GM21526 (cell line): ENCODE results near the gene CCDC12.

ENCODE experiments used
- ATAC-seq: cut with Tn5 transposase; IDR thresholded peaks from one replicate; pipeline ENCODE4 v1.9.1; 2021; ENCODE audit warnings: moderate library complexity; ENCODE audit not compliant: unreplicated experiment, low FRiP score

The CCDC12 gene

DNA sequence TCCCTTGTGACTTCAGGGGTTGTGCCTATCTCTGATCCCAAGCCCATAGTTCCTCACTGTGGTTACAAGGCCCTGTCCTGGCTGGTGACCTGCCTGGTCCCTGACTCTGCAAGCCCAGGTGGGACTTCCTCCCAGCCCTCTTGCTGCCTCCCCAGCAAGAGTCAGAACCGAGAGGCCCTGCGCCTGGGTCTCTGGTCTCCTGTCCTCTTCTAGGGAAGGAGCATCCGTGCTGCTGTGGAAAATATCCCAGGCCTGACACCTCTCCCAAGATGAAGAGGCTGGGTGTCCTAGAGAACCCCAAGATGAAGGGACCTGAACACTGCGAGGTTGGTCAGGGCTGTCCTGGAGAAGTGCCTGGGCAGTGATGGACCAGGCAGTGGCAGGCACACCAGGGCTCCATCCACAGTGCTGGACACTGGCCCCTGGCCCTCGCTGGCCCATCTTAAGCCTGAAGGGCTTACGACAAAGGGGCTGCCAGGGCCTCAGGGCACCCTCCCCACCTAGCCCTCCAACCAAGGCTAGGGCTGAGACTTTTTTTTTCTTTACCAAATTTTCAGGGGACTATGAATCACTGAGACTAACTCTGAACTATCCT is 66.3 kb downstream of the CCDC12 start:
- no peak for ATAC-seq

DNA sequence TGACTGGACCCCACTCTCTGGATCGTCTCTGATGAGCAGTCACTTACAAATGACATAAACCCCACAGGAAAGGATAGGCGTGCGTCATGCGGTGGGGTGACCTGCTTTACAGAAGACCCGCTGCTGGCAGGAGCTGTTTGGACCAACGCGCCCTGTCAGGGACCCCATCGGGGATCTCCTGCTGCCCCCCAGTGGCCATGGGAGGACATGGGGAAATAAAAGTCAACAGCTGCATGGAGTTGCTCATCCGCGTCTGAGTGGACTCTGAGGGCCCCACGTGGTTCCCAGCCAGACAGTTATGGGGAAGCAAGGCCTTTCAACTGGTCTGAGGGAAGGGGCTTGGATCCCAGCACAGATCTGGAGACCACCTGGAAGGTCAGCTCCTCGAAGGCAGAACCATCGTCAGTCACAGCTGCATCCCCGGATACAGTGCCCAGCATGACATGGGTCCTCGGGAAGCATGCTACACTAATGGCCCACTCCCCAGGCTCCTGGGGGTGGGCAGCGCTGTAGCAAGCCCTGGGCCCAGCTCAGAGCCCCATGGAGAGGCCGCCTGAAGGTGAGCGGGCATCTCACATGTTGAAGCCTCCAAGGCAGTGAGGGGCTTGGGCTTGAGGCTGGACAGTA is 66.9 kb downstream of the CCDC12 start:
- no peak for ATAC-seq

DNA sequence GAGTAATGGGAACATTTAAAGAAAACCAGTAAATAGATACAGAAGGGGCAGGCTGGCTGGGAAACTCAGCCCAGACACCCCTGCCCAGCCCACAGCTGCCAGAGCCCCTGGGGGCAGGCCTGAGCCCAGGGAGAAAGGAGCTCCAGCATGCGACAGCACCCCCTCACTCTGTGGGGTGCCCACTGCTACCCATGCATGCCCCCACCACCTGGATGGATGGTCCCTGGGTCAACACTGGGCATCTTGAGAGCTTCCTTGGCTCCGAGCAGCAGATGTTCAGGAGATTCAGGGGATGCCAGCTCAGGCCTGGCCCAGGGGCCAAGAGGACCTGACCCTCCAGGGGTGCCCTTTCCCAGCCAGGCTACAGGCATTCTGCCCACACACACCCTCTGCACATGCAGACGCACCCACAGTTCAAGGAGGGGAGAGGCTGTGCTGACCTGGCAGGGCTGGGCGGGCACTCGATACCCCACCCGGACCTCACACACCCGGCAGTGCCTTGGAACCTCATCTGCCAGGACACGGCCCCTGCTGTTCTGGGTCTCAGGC is 67.5 kb downstream of the CCDC12 start:
- ATAC-seq = no peak

DNA sequence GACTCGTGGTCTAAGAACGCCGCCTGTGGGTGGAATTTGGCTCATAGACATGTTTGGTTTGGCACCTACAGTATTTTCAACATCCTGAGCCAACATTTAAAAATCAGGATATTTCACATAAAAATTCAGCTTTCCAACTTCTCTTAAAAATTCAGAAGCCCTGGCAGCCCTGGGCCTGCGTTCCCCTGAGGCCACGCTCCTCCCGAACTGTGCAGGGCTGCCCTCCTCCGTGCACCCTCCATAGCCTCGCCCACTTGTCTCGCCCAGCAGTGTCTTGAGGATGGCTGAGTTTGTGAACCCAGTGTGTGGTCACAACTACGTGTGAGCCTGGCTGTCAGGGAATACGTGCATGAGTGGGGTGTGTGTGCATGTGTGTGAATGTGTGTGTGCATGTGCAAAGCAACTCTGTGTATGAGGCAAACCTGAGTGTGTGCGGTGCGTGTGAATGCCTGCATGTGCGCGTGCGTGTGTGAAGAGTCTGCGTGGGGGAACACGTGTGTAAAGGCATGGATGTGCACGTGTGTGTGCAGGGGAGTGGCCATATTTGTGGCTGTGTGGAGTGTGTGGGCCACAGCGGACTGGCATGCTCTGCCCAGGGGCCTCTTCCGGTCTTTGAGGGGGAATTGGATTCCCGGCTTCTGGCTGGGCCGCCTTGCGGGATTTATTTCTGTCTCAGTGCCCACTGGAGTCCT is 68.1 kb downstream of the CCDC12 start:
- ATAC-seq = no peak

DNA sequence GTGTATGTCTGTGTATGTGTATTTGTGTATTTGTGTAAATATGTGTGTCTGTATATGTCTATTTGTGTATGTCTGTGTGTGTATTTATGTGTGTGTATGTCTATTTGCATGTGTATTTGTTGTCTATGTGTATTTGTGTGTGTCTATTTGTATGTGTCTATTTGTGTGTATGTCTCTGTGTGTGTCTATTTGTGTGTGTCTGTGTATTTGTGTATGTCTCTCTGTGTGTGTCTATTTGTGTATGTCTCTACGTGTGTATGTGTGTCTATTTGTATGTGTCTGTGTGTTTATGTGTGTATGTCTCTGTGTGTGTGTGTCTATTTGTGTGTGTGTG is 68.6 kb downstream of the CCDC12 start:
- no peak for ATAC-seq

DNA sequence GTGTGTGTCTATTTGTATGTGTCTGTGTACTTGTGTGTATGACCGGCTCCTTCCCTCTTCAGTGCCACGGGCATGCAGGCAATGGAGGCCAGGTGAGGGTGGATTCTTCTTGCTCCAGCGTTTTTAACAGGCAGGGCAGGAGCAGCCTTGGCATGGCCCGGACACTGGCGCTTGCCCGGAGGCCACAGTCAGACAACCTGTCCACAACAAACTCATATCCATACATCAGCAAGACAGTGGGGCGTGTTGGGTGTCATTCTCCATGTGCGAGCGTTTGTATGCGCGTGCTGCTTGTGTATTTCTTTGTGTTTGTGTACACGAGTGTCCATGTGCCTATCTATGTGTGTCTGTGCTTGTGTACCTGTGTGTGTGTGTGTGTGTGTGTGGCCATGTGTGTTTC is 69.3 kb downstream of the CCDC12 start:
- no peak for ATAC-seq

DNA sequence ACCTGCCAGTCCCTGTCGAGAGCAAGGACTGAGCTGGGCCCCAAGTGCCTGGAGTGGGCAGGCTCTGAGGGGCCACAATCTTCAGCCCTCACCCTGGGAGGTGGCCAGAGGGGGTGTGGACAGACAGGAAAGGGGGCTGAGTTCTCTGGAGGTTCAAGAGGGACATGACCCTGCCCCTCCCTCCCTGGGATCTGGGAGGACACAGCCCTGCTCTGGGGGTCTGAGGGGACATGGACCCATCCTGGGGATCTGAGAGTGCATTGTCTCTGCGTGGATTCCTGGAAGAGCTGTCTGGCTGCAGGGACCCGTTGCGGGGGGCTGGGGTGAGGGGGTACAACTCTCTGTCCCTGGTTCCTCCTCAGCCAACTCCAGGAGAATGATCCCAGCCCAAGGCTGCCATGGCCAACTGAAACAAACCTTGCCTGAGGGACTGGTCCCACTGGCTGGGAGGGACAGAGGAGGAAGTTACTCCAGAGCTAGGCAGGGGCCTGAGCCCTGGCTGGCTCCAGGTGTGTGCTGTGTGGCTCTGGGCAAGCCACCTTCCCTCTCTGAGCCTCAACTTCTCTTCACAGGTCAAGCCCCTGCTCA is 70.0 kb downstream of the CCDC12 start:
- ATAC-seq = no peak

DNA sequence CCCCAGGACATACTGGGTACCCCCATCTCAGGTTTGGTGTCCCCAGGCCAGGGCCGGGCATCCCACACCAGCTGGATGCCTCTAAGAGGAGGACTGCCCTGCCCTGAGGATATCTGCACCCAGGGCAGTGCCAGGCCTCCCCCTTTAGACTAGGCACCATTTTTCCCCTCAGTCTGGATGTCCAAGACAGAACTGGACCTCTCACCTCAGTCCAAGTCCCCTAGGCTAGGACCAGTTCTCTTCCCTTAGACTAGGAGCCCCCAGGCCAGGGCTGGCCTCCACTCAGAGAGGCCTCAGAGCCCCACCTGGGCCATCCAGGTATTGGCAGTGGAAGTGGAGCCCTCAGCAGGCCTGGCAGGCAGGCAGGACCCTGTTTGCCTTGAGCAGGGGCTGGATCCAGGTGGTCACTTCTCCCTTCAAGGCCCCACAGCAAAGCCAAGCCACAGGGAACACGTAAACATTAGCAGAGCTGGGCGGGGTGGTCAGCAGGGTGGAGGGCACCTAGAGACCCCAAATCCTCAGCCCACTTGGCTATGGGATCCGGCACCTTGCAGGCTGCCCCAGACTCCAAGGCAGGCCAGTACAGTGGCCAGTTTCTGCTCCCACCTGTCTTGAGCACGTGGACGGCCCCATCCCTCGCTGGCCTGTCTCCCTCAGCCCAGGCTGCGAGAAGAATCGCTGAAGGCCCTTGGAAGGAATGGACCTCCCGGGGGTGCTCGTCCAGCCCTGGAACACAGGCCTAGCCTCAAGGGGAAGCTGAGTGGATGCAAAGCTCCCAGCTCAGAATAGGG is 70.7 kb downstream of the CCDC12 start:
- no peak for ATAC-seq

DNA sequence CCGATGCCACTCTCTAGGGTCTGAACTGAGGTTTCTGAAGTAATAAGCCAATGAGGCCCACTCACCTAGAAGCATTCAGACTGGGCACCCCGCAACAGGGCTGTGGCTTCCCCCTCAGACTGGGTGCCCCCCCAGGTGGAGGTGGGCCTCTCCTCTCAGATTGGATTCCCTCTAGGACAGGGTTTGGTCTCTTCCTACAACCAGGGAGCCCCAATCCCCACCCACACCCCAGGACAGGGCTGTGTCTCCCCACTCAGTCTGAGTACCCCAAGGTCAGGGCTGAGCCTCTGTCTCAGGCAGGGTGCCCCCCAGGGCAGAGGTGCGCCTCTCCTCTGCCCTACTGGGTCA is 71.4 kb downstream of the CCDC12 start:
- ATAC-seq = no peak

DNA sequence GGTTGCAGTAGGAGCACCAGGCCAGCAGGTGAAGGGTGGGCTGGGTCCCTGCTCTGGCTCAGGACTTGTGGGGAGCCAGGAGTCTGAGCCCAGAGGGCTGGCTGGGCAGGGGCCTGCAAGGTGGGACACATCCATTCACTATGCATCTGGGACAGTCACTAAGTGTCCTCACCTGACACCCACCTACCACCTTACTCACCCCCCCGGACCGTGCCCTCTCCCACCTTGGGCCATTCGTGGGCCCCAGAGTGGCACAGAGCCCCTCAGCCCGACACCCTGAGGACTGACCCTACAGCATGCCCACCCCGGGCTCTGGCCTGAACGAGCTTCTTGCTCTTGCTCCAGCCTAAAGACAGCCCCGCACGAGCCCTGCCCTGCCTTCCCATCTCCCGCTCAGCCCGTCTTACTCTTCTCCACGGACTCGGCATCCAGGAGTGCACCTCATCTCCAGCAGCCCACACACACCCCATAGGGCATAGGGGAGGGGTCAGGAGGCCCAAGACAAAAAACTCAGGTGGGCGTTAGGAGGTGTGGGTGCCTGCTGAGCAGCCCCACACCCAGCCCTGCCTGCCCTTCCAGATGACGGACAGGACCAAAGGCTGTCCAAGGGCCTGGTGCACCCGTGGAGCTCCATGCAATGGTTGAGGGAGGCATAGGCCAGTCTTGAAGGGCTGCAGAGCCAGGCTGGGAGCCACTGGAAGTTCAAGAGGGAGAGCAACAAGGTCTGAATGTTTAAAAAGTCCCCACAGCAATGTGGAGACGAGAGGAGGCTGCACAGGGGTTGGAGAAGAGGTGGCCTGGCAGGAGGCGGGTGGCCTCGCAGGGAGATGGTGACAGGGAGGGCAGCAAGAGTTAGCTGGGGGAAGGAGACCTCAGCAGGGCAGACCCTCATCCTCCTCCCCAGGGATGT is 72.0 kb downstream of the CCDC12 start:
- no peak for ATAC-seq

DNA sequence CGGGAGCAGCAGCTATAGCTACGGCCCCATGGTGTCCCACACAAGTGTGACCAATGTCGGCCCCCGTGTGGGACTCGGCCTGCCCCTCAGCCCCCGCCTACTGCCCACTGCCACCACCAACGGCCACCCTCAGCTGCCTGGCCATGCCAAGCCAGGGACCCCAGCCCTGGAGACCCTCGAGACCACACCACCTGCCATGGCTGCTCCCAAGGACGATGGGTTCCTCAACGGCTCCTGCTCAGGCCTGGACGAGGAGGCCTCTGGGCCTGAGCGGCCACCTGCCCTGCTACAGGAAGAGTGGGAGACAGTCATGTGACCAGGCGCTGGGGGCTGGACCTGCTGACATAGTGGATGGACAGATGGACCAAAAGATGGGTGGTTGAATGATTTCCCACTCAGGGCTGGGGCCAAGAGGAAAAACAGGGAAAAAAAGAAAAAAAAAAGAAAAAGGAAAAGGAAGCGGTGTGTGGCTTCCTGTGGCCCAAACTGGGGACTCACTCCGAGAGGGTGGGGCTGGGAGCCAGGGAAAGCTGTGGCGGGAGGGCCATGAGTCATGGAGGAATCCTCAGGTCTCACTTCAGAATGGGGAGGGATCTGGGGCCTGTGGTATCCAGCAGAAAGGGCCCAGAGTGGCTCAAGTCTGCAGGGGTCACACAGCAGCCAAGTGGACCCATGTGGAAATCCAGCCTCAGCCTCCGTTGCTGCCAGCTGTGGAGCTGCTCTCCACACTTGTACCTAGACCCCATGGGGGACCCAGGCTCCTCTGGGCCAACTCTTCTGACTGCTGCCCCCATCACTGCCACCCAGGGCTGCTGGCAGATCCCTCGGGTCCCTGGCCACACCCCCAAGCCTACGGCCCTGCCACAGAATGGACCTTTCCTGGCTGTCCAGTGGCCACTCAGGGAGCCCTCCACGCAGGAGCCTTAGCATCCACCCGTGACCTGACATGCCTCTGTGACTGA is 72.9 kb downstream of the CCDC12 start:
- ATAC-seq = no peak

DNA sequence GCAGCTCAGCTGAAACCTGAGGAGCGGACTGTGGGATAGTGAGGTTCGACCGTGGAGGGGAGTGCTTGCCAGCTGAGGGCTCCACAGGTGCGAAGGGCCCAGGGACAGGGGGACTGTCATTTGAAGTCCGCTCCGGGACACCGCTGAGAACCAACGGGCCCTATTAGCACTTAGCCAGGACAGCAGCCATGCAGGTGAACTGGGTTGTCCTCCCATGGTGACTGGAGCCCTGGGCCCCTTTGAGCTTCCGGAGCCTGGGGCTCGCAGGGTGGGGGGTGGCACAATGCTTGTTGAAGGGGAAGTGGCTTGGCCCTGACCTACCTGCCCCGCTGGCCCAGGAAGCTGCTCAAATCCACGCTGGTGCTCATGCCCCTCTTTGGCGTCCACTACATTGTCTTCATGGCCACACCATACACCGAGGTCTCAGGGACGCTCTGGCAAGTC is 74.3 kb downstream of the CCDC12 start:
- ATAC-seq = no peak

DNA sequence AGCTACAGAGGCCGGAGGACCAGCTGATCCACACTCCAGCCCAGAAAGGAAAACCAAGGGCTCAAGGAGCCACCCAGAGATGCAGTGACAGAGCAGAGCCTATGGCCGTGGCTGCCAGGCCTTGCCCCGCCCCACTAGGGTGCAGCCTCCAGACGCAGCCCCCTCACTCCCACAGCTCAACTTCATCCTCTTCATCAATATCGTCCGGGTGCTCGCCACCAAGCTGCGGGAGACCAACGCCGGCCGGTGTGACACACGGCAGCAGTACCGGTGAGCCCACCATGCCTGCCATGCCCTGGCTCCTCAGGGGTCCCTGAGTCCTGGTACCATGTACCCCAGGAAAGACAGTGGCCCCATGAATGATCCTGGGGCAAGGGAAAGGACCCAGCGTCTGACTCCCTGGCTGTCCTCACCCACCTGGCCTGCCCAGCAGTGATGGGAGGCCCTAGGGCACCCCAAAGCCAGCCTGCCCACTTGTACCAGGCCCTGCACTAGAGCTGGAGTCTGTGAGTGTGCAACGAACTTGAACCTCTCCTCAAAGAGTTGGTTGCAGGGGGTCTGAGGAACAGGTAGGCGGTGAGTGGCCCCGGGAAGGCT is 74.9 kb downstream of the CCDC12 start:
- ATAC-seq = no peak

DNA sequence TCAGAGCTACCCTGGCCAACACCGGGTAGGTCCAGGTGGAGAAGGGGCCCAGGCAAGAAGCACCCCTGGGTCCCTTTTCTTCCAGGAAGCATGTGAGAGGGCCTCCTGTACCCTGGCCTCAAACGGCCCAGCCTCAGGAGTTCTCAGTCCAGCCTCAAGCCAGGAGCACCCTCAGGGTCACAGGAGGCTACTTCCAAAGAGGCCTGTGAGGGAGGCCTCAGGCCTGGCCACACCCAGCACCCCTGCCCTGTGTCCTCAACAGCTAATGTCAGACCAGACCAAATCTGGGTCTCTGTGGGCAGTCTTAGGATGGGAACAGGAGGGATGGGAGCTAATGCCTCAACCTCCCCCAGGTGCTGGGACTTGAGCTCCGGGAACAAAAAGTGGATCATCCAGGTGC is 75.5 kb downstream of the CCDC12 start:
- ATAC-seq = no peak

DNA sequence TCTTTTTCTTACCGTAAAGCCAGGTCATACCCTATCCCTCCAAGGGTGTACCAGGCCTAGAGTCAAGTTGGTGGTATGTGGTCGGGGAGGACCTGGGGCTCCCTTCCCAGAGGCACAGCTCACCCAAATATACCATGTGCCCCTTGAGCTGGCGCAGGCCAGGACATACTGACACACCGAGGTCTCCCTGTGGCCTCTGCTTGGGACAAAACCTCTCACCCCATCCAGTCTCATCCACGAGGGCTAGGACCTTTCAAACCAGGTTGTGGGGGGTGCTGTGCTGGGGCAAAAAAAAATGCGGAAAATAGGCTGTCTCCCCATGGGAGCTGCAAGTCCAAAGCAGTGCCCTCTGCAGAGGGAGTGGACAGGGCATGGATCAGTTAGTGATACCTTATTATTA is 76.2 kb downstream of the CCDC12 start:
- ATAC-seq = no peak

DNA sequence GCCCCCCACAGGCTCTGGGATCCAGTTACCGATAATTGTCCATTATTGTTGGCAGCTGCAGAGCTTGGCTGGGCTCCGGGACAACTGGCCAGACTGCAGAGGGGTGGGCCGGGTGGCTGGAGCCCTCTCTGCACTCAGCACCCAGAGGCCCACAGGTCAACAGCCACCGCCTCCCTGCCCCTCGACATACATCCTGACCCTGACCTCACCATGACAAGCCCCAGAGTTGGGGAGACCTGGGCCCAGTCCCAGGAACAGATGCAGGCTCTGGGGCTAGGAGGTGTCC is 76.6 kb downstream of the CCDC12 start:
- no peak for ATAC-seq

DNA sequence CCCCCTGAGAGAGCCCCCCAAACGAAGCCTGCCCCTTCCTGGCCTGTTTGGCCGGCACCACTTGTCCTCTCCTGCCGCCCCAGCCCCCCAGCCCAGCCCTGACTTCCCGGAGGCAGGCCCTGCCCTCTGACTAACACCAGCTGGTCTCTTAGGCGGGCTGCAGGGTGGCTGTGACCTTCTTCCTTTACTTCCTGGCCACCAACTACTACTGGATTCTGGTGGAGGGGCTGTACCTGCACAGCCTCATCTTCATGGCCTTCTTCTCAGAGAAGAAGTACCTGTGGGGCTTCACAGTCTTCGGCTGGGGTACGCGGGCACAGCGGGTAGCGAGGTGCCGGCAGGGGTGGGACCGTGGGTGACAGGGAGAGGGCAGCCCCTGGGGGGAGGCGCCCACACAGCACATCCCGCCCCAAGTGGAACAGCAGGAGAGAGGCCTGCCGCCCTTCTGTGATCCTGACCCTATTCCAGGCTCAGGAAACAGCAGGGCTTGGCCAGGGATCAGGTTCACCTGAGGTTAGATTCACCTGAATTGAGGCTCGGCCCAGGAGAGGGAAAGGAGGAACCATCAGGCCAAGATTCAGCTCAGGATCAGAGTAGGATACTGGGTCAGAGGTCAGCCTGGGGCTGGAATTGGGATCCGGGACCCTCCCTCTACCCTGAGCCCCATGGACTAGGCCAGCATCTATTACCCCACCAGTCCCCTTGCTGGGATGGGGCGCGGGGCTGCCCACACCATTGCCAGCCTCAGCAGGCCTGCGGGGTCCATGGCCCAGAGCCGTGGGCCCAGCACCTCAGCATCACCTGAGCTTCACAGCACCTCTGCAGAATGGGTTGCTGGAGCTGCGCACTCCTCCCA is 77.2 kb downstream of the CCDC12 start:
- no peak for ATAC-seq
